Panc1 (cell line): Measurements from ENCODE around the gene MOB4. TPM values are rescaled to one million over a fixed set of nuclear protein-coding genes. Genes with fewer than 3 reads are reported as not detected.

Source experiments
- ATAC-seq: fragments of 200-7000 bp; cut with Tn5 transposase; 2 replicates; pipeline ENCODE4 v1.9.1; 2020; ENCODE audit warnings: mild to moderate bottlenecking, moderate library complexity
- BruUV-seq: library from RNA; stranded (reverse); fragments of 400-500 nt; replicated peaks from 2 replicates; lab custom pipeline; 2021; lab: Mats Ljungman, UMichigan
- CTCF ChIA-PET: fragments of 300-600 bp; sonication (Branson Sonifier 250); formaldehyde crosslinking; loops from one replicate; lab custom pipeline; 2022; ENCODE audit warnings: antibody characterized with exemption; lab: Charles Lee
- POLR2A ChIA-PET: fragments of 300-600 bp; sonication (Branson Sonifier 250); formaldehyde crosslinking; loops from one replicate; lab custom pipeline; 2022; ENCODE audit warnings: antibody characterized with exemption; lab: Charles Lee
- DNase-seq: peaks from one replicate; pipeline ENCODE4 v3.0.0-alpha.2; 2010; ENCODE audit warnings: low read depth, low spot score
- H3K27ac ChIP-seq: 2 replicates; pipeline ENCODE4 v1.5.1; 2011; ENCODE audit warnings: mild to moderate bottlenecking, low read length, inconsistent platforms
- H3K27me3 ChIP-seq: fragments of 200-500 bp; sonication (Bioruptor generic); 2 replicates; pipeline ENCODE4 v1.6.0; 2014; ENCODE audit warnings: low read length, inconsistent platforms; ENCODE audit not compliant: control insufficient read depth, insufficient read depth
- H3K36me3 ChIP-seq: fragments of 200-500 bp; sonication (Bioruptor generic); 2 replicates; pipeline ENCODE4 v1.5.1; 2014; ENCODE audit warnings: inconsistent platforms, mild to moderate bottlenecking, low read length, moderate library complexity; ENCODE audit not compliant: control insufficient read depth, insufficient read depth
- H3K4me1 ChIP-seq: 2 replicates; pipeline ENCODE4 v1.5.1; 2011; ENCODE audit warnings: inconsistent platforms, mild to moderate bottlenecking, low read length, moderate library complexity; ENCODE audit not compliant: control insufficient read depth, insufficient read depth
- H3K4me3 ChIP-seq, 2 experiments: 2 replicates each; pipeline ENCODE4 v1.5.1; 2011 to 2012; ENCODE audit warnings: low read depth in 2 of 2, low read length in 2 of 2, mild to moderate bottlenecking in 2 of 2, inconsistent platforms in 1 of 2, moderate library complexity in 1 of 2
- H3K9me3 ChIP-seq: fragments of 200-500 bp; sonication (Bioruptor generic); 2 replicates; pipeline ENCODE4 v1.5.1; 2014; ENCODE audit warnings: low read depth, mild to moderate bottlenecking, inconsistent platforms, low read length, moderate library complexity; ENCODE audit not compliant: control insufficient read depth, insufficient read depth
- POLR2AphosphoS5 ChIP-seq: IDR thresholded peaks from 2 replicates; pipeline ENCODE4 v1.6.1; 2012; ENCODE audit warnings: mild to moderate bottlenecking, low read depth, low read length, moderate library complexity
- REST ChIP-seq, 2 experiments: IDR thresholded peaks; 2 replicates each; pipeline ENCODE4 v1.6.1; 2011 to 2012; ENCODE audit warnings: low read depth in 2 of 2, control low read depth in 1 of 2, low read length in 1 of 2, mild to moderate bottlenecking in 1 of 2, moderate library complexity in 1 of 2; ENCODE audit not compliant: insufficient read depth in 1 of 2
- SIN3A ChIP-seq: IDR thresholded peaks from 2 replicates; pipeline ENCODE4 v1.6.1; 2012; ENCODE audit warnings: low read depth, mild to moderate bottlenecking, low read length, moderate library complexity, borderline replicate concordance; ENCODE audit not compliant: insufficient read depth
- TCF7L2 ChIP-seq: IDR thresholded peaks from 2 replicates; pipeline ENCODE4 v1.6.1; 2011; ENCODE audit warnings: mild to moderate bottlenecking, low read depth, low read length, inconsistent platforms
- in situ Hi-C: cut with HindIII; loops from 2 replicates; pipeline ENCODE4 v1.10.0; 2016; ENCODE audit warnings: low sequenced_read_pairs, low pct_unique_long_range_greater_than_20kb
- intact Hi-C: fragments of 100-400 bp; cut with micrococcal nuclease; formaldehyde crosslinking; loops from one replicate; pipeline ENCODE4 v1.10.0; 2022; ENCODE audit not compliant: unreplicated experiment
- total RNA-seq: library from RNA; stranded (reverse); gene quantifications from one replicate; pipeline ENCODE4 v1.2.1, GENCODE V29; 2021; ENCODE audit not compliant: unreplicated experiment
- TF ChIP-seq, protein P1 (sequence below): fragments of 450-650 bp; IDR thresholded peaks from 2 replicates; pipeline ENCODE4 v1.5.1; 2017; ENCODE audit warnings: mild to moderate bottlenecking

MOB4 gene
- total RNA-seq, 1 experiment from 2014 or later = 25.6 TPM

DNA sequence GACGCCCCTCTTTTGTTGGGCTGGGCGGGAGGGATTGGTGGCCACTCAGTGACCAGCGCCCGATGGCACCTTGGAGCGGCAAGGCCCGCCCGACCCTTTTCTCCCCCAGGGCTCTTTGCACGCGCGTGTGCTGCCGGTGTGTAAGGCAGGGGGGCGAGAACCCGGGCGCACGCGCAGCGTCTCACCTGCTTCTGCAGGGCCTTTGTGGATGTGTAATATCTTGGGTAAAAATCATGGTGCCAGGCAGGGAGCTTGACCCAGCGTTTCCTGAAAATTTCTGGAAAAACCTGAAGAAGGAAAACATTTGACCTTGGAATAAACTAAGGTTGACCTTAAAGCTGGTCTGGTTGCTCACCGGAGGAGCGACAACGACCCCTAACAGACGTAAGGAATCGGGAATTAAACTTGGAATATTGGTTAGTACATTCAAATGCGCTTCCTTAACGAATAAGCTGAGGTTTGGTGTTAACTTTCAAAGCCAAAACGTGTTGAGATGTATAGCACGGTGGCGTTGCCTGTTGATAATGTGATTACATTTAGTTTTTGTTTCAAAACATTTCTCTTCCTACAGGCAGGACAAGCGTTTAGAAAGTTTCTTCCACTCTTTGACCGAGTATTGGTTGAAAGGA is 15.2 kb upstream of the MOB4 start:
- no peaks in the 10 kb centered on the region for H3K9me3 ChIP-seq
- peak overlapping the region; percentile 60 to 93 for H3K4me3 ChIP-seq
- ATAC-seq (no peak), DNase-seq (no peak)
- ChIA-PET CTCF (interaction anchor here (1.2 kb wide), 1 partner anchor 204 kb away, joined by 3 read pairs; the partner anchor contains the start of gene MARS2), POLR2A (interaction anchor here (0.9 to 1.2 kb wide), 3 partner anchors 25 to 64 kb away, joined by 3 read pairs; no protein-coding TSS in a partner anchor)
- in situ Hi-C loops (no loop called here), intact Hi-C loops (loop anchor here (5.0 kb wide), 1 partner anchor 207 kb away; the partner anchor contains the start of gene MARS2)
- TF ChIP-seq SIN3A (no peak), TCF7L2 (no peak), POLR2AphosphoS5 (no peak), REST (IDR thresholded peaks at IDR 0.05; ENCODE audit: insufficient read depth in 1 of 2, low read depth in 2 of 2, low read length in 1 of 2) (no peak)
- TF ChIP-seq, protein P1, sequence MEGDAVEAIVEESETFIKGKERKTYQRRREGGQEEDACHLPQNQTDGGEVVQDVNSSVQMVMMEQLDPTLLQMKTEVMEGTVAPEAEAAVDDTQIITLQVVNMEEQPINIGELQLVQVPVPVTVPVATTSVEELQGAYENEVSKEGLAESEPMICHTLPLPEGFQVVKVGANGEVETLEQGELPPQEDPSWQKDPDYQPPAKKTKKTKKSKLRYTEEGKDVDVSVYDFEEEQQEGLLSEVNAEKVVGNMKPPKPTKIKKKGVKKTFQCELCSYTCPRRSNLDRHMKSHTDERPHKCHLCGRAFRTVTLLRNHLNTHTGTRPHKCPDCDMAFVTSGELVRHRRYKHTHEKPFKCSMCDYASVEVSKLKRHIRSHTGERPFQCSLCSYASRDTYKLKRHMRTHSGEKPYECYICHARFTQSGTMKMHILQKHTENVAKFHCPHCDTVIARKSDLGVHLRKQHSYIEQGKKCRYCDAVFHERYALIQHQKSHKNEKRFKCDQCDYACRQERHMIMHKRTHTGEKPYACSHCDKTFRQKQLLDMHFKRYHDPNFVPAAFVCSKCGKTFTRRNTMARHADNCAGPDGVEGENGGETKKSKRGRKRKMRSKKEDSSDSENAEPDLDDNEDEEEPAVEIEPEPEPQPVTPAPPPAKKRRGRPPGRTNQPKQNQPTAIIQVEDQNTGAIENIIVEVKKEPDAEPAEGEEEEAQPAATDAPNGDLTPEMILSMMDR = no peak
- H3K27me3 ChIP-seq = no peaks in the 10 kb centered on the region
- peaks cover 31% of the 10 kb centered on the region for H3K4me1 ChIP-seq
- H3K27ac ChIP-seq = peak overlapping the region; percentile 91
- peaks cover 60% of the 10 kb centered on the region for H3K36me3 ChIP-seq
- TSS peak; percentile 81 for BruUV-seq

DNA sequence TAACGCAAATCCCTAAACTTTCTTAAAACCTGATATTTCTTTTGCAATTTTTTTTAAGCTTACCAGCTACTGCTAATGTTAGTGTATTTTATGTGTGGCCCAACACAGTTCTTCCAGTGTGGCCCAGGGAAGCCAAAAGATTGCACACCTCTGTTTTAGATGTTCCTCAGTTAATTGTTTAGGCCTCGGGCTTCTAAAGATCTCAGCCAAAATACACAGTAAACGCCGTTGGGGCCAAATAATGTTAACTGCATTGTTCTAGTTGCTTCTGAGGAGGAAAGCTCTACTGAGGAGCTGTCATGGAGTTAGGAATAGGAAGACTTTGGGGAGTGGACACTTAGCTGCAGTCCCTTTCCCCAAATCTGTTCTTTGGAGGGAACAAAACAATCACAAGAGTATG is 13.7 kb upstream of the MOB4 start:
- CTCF ChIA-PET = no interaction called here
- Histone ChIP-seq H3K4me1 (peaks cover 16% of the 10 kb centered on the region), H3K27me3 (no peaks in the 10 kb centered on the region), H3K36me3 (peaks cover 44% of the 10 kb centered on the region), H3K4me3 (peak overlapping the region; percentile 60 to 93), H3K9me3 (no peaks in the 10 kb centered on the region), H3K27ac (peak overlapping the region; percentile 91)
- intact Hi-C loops = loop anchor here (5.0 kb wide), 1 partner anchor 205 kb away; the partner anchor contains the start of gene MARS2
- DNase-seq = no peak
- in situ Hi-C loops = no loop called here
- TF ChIP-seq, protein P1 = no peak
- no peak for TF ChIP-seq TCF7L2
- no peak for TF ChIP-seq SIN3A
- TF ChIP-seq POLR2AphosphoS5 = no peak
- TF ChIP-seq REST (IDR thresholded peaks at IDR 0.05; ENCODE audit: insufficient read depth in 1 of 2, low read depth in 2 of 2, low read length in 1 of 2) = no peak
- BruUV-seq = no TSS peak
- POLR2A ChIA-PET = interaction anchor here (0.6 kb wide), 1 partner anchor 41 kb away, joined by 3 read pairs; no protein-coding TSS in a partner anchor
- ATAC-seq = no peak
